GM11168 (cell line): Measurements from ENCODE around the gene SLC22A31.

ENCODE experiments used
- in situ Hi-C: fragments of 300-500 bp; cut with MboI; formaldehyde crosslinking; loops from one replicate; pipeline ENCODE4 v1.12.0; 2022; ENCODE audit warnings: low sequenced_read_pairs; ENCODE audit not compliant: unreplicated experiment

The SLC22A31 gene

GRCh38 chr16:89155184-89155679 lies 45.1 kb downstream of the SLC22A31 start:
- in situ Hi-C loops = no loop called here

GRCh38 chr16:89154390-89155183 lies 45.8 kb downstream of the SLC22A31 start:
- in situ Hi-C loops = no loop called here

- in situ Hi-C loops = no loop called here
Observed at GRCh38 chr16:89153848-89154271, 46.5 kb downstream of the SLC22A31 start.

- in situ Hi-C loops = no loop called here
Observed at GRCh38 chr16:89152831-89153700, 47.3 kb downstream of the SLC22A31 start.

GRCh38 chr16:89150981-89151380 lies 49.4 kb downstream of the SLC22A31 start:
- in situ Hi-C loops = no loop called here

GRCh38 chr16:89150090-89150835 lies 50.1 kb downstream of the SLC22A31 start:
- in situ Hi-C loops = no loop called here

GRCh38 chr16:89149386-89149785 lies 51.0 kb downstream of the SLC22A31 start:
- in situ Hi-C loops = no loop called here

- in situ Hi-C loops = no loop called here
Observed at GRCh38 chr16:89147085-89147817, 53.1 kb downstream of the SLC22A31 start.

- in situ Hi-C loops = no loop called here
Observed at GRCh38 chr16:89146211-89147005, 53.9 kb downstream of the SLC22A31 start.
